Aorta (tissue), 4 donors: ENCODE data around the gene TRPT1. TPM values are rescaled to one million over a fixed set of nuclear protein-coding genes. Genes with fewer than 3 reads are reported as not detected.

ENCODE experiments used
- polyA plus RNA-seq, 2 donors: library from polyadenylated mRNA; stranded (reverse); fragments of 200-250 nt; gene quantifications; one replicate each; pipeline ENCODE4 v1.2.3, GENCODE V29; 2013
- total RNA-seq, 2 donors: library from RNA; stranded (reverse); fragmentation: NEBNext Ultra II Directional; extraction: Animal tissue kit (Norgen Biotek cat#: 25700); gene quantifications; one replicate each; pipeline ENCODE4 v1.2.1, GENCODE V29; 2021
- donor health status: healthy with polysubstance abuse.
- donor health status: Bipolar disorder and iron deficiency.
- donor health status: DM: no; HTN: no; CAD: no.
- donor health status: DM: yes; HTN: yes; CAD: no.

The TRPT1 gene
- total and polyA plus RNA-seq, 4 donors = 24.5 to 95.3 (median 29.6) TPM

Other genes starting within 250 kb of the TRPT1 start
- gene OTUB1, start 239.7 kb downstream of the TRPT1 start, total RNA-seq = 10 to 100 TPM; 37.0 to 42.1 TPM
- 10 to 100 TPM; 37.7 to 67.9 TPM for gene OTUB1, start 239.7 kb downstream of the TRPT1 start, polyA plus RNA-seq
- under 1 TPM; 0.10 to 0.60 TPM for gene FLRT1, start 190.3 kb downstream of the TRPT1 start, total RNA-seq
- gene FLRT1, start 190.3 kb downstream of the TRPT1 start, polyA plus RNA-seq = not detected
- 10 to 100 TPM; 12.7 to 19.0 TPM for gene MACROD1, start 60.1 kb downstream of the TRPT1 start, total RNA-seq
- gene MACROD1, start 60.1 kb downstream of the TRPT1 start, polyA plus RNA-seq = 100 to 1,000 TPM; 111 to 125 TPM
- 100 to 1,000 TPM in 1 of 2 donors, 10 to 100 TPM in 1; 67.9 to 111 TPM for gene STIP1, start 40.0 kb downstream of the TRPT1 start, total RNA-seq
- 10 to 100 TPM; 31.0 to 40.4 TPM for gene STIP1, start 40.0 kb downstream of the TRPT1 start, polyA plus RNA-seq
- 10 to 100 TPM; 35.6 to 42.6 TPM for gene FERMT3, start 19.5 kb downstream of the TRPT1 start, total RNA-seq
- 10 to 100 TPM; 22.2 to 38.1 TPM for gene FERMT3, start 19.5 kb downstream of the TRPT1 start, polyA plus RNA-seq
- gene NUDT22, start 88 bp upstream of the TRPT1 start, total RNA-seq = 10 to 100 TPM; 36.7 to 46.9 TPM
- 10 to 100 TPM; 42.1 to 98.8 TPM for gene NUDT22, start 88 bp upstream of the TRPT1 start, polyA plus RNA-seq
- 10 to 100 TPM; 15.0 to 27.4 TPM for gene DNAJC4, start 4.4 kb upstream of the TRPT1 start, total RNA-seq
- gene DNAJC4, start 4.4 kb upstream of the TRPT1 start, polyA plus RNA-seq = 10 to 100 TPM; 26.2 to 97.9 TPM
- gene VEGFB, start 8.4 kb upstream of the TRPT1 start, total RNA-seq = 100 to 1,000 TPM; 131 to 208 TPM
- 100 to 1,000 TPM; 191 to 206 TPM for gene VEGFB, start 8.4 kb upstream of the TRPT1 start, polyA plus RNA-seq
- gene FKBP2, start 14.9 kb upstream of the TRPT1 start, total RNA-seq = 10 to 100 TPM; 50.2 to 52.6 TPM
- 100 to 1,000 TPM; 122 to 298 TPM for gene FKBP2, start 14.9 kb upstream of the TRPT1 start, polyA plus RNA-seq
- gene PPP1R14B, start 20.8 kb upstream of the TRPT1 start, total RNA-seq = 100 to 1,000 TPM; 110 to 146 TPM
- gene PPP1R14B, start 20.8 kb upstream of the TRPT1 start, polyA plus RNA-seq = 100 to 1,000 TPM; 129 to 145 TPM
- gene PLCB3, start 25.3 kb upstream of the TRPT1 start, total RNA-seq = 10 to 100 TPM; 29.4 to 32.3 TPM
- 10 to 100 TPM; 16.9 to 27.2 TPM for gene PLCB3, start 25.3 kb upstream of the TRPT1 start, polyA plus RNA-seq
- 10 to 100 TPM; 47.2 to 53.3 TPM for gene BAD, start 58.5 kb upstream of the TRPT1 start, total RNA-seq
- 100 to 1,000 TPM in 1 of 2 donors, 10 to 100 TPM in 1; 81.8 to 119 TPM for gene BAD, start 58.5 kb upstream of the TRPT1 start, polyA plus RNA-seq
- 10 to 100 TPM; 22.5 to 31.8 TPM for gene GPR137, start 59.7 kb upstream of the TRPT1 start, total RNA-seq
- 10 to 100 TPM; 19.7 to 40.3 TPM for gene GPR137, start 59.7 kb upstream of the TRPT1 start, polyA plus RNA-seq
- not detected for gene KCNK4, start 65.1 kb upstream of the TRPT1 start, total RNA-seq
- not detected for gene KCNK4, start 65.1 kb upstream of the TRPT1 start, polyA plus RNA-seq
- not detected for gene CATSPERZ, start 74.2 kb upstream of the TRPT1 start, total RNA-seq
- not detected for gene CATSPERZ, start 74.2 kb upstream of the TRPT1 start, polyA plus RNA-seq
- gene ESRRA, start 79.3 kb upstream of the TRPT1 start, total RNA-seq = 10 to 100 TPM; 25.9 to 27.6 TPM
- gene ESRRA, start 79.3 kb upstream of the TRPT1 start, polyA plus RNA-seq = 10 to 100 TPM; 32.3 to 54.7 TPM
- 100 to 1,000 TPM; 139 TPM for gene TRMT112, start 91.4 kb upstream of the TRPT1 start, total RNA-seq
- 100 to 1,000 TPM; 207 to 270 TPM for gene TRMT112, start 91.4 kb upstream of the TRPT1 start, polyA plus RNA-seq
- 10 to 100 TPM; 69.9 to 95.7 TPM for gene PRDX5, start 91.9 kb upstream of the TRPT1 start, total RNA-seq
- gene PRDX5, start 91.9 kb upstream of the TRPT1 start, polyA plus RNA-seq = 100 to 1,000 TPM; 188 to 316 TPM
- 10 to 100 TPM in 1 of 2 donors, 1 to 10 TPM in 1; 7.4 to 19.0 TPM for gene CCDC88B, start 114.0 kb upstream of the TRPT1 start, total RNA-seq
- 10 to 100 TPM; 13.4 to 28.5 TPM for gene CCDC88B, start 114.0 kb upstream of the TRPT1 start, polyA plus RNA-seq
- 10 to 100 TPM; 25.8 to 31.8 TPM for gene RPS6KA4, start 133.0 kb upstream of the TRPT1 start, total RNA-seq
- 10 to 100 TPM; 14.1 to 27.2 TPM for gene RPS6KA4, start 133.0 kb upstream of the TRPT1 start, polyA plus RNA-seq